Endothelial cell of umbilical vein (primary cell): ENCODE data around the gene LENG8. TPM values are rescaled to one million over a fixed set of nuclear protein-coding genes. Genes with fewer than 3 reads are reported as not detected.

Experiments used
- BruUV-seq: library from RNA; stranded (reverse); fragments of 400-500 nt; replicated peaks from 2 replicates; lab custom pipeline; 2021; lab: Mats Ljungman, UMichigan
- CTCF ChIA-PET: fragments of 300-600, 350-600 bp; sonication (Branson Sonifier 250); formaldehyde crosslinking; loops from one replicate; lab custom pipeline; 2021; ENCODE audit warnings: antibody characterized with exemption, inconsistent platforms; lab: Charles Lee
- POLR2A ChIA-PET: fragments of 300-600, 350-600 bp; sonication (Branson Sonifier 250); formaldehyde crosslinking; loops from one replicate; lab custom pipeline; 2021; ENCODE audit warnings: antibody characterized with exemption, inconsistent platforms; lab: Charles Lee
- DNase-seq: peaks from one replicate; pipeline ENCODE4 v3.0.0-alpha.2; 2011; ENCODE audit warnings: low read depth, low spot score
- FAIRE-seq: peaks from 2 replicates; lab custom pipeline; 2011; peaks lifted over from hg19 to GRCh38; lab: Jason Lieb, UNC
- H2AFZ ChIP-seq: 2 replicates; pipeline ENCODE4 v1.6.0; 2012; ENCODE audit warnings: low read depth, low read length, control low read depth, inconsistent platforms
- H3K27ac ChIP-seq: 2 replicates; pipeline ENCODE4 v1.5.1; 2011; ENCODE audit warnings: low read depth, mild to moderate bottlenecking, control low read depth, low read length, moderate library complexity; ENCODE audit not compliant: insufficient read depth
- H3K27me3 ChIP-seq, 2 experiments: 2 replicates each; pipeline versions ENCODE4 v1.6.0 to v1.6.1; 2011; ENCODE audit warnings: low read length in 2 of 2, mixed read lengths in 1 of 2; ENCODE audit not compliant: control insufficient read depth in 2 of 2, insufficient read depth in 2 of 2
- H3K36me3 ChIP-seq, 2 experiments: 2 replicates in 1 of 2; 3 replicates in 1 of 2; pipeline ENCODE4 v1.5.1; 2011; ENCODE audit warnings: low read length in 2 of 2, mild to moderate bottlenecking in 1 of 2, moderate library complexity in 1 of 2; ENCODE audit not compliant: control insufficient read depth in 2 of 2, insufficient read depth in 2 of 2; ENCODE audit errors: extremely low read depth in 1 of 2
- H3K4me1 ChIP-seq: 3 replicates; pipeline ENCODE4 v1.5.1; 2011; ENCODE audit warnings: mild to moderate bottlenecking, low read length; ENCODE audit not compliant: control insufficient read depth, insufficient read depth; ENCODE audit errors: extremely low read depth
- H3K4me2 ChIP-seq: 2 replicates; pipeline ENCODE4 v1.6.1; 2011; ENCODE audit warnings: low read length, control low read depth, mixed read lengths; ENCODE audit not compliant: insufficient read depth
- H3K4me3 ChIP-seq, 3 experiments: fragments of 200-600 bp in 1 of 3; sonication (generic), shearing (Covaris generic) in 1 of 3; replicated peaks in 1 of 3; 2 replicates each; pipeline ENCODE4 v1.5.1; 2011 to 2016; ENCODE audit warnings: control low read depth in 3 of 3, low read length in 3 of 3, mild to moderate bottlenecking in 2 of 3, inconsistent platforms in 1 of 3, low read depth in 1 of 3, moderate library complexity in 1 of 3; ENCODE audit not compliant: insufficient read depth in 1 of 3
- H3K79me2 ChIP-seq: 2 replicates; pipeline ENCODE4 v1.6.0; 2012; ENCODE audit warnings: low read length, inconsistent platforms; ENCODE audit not compliant: control insufficient read depth, insufficient read depth
- H3K9ac ChIP-seq: replicated peaks from 2 replicates; pipeline ENCODE3; 2011; ENCODE audit warnings: low read length, control low read depth; ENCODE audit not compliant: insufficient read depth; ENCODE audit errors: extremely low read depth
- H3K9me1 ChIP-seq: replicated peaks from 3 replicates; pipeline ENCODE4 v1.6.0; 2011; ENCODE audit warnings: mild to moderate bottlenecking, low read length; ENCODE audit not compliant: control insufficient read depth, insufficient read depth; ENCODE audit errors: extremely low read depth
- H3K9me3 ChIP-seq: replicated peaks from 2 replicates; pipeline ENCODE4 v1.5.1; 2012; ENCODE audit warnings: low read length, inconsistent platforms; ENCODE audit not compliant: control insufficient read depth, insufficient read depth
- H4K20me1 ChIP-seq: replicated peaks from 2 replicates; pipeline ENCODE3; 2011; ENCODE audit warnings: mild to moderate bottlenecking, low read length; ENCODE audit not compliant: control insufficient read depth, insufficient read depth; ENCODE audit errors: extremely low read depth
- EZH2 ChIP-seq: IDR thresholded peaks from 2 replicates; pipeline ENCODE4 v1.6.1; 2012; ENCODE audit warnings: borderline replicate concordance, low read depth, mild to moderate bottlenecking, moderate library complexity, low read length, inconsistent platforms; ENCODE audit not compliant: severe bottlenecking
- FOS ChIP-seq: IDR thresholded peaks from 2 replicates; pipeline ENCODE4 v1.6.1; 2011; ENCODE audit warnings: mild to moderate bottlenecking, low read length, moderate library complexity, borderline replicate concordance; ENCODE audit not compliant: insufficient read depth
- GATA2 ChIP-seq: IDR thresholded peaks from 2 replicates; pipeline ENCODE4 v1.7.0; 2011; ENCODE audit warnings: low read depth, mild to moderate bottlenecking, moderate library complexity, mixed read lengths, low read length; ENCODE audit not compliant: insufficient read length, insufficient read depth
- JUN ChIP-seq: IDR thresholded peaks from 2 replicates; pipeline ENCODE4 v1.6.1; 2011; ENCODE audit warnings: borderline replicate concordance, low read depth; ENCODE audit not compliant: insufficient read length, insufficient read depth
- MYC ChIP-seq: IDR thresholded peaks from one replicate; pipeline ENCODE4 v1.6.1; 2011; ENCODE audit warnings: mild to moderate bottlenecking, low read depth, low read length
- POLR2A ChIP-seq: IDR thresholded peaks from 2 replicates; pipeline ENCODE4 v1.6.1; 2012; ENCODE audit warnings: low read depth, mild to moderate bottlenecking, control low read depth, low read length
- POLR2AphosphoS5 ChIP-seq: IDR thresholded peaks from 2 replicates; pipeline ENCODE4 v1.6.1; 2012; ENCODE audit warnings: low read depth, mild to moderate bottlenecking, control low read depth, low read length, moderate library complexity; ENCODE audit not compliant: insufficient read depth
- dilution Hi-C: fragments of 300-500 bp; cut with MboI; formaldehyde crosslinking; loops from one replicate; pipeline ENCODE4 v1.15.0; 2019; ENCODE audit warnings: low sequenced_read_pairs; ENCODE audit not compliant: extremely low pct_ligation_motif_present
- intact Hi-C: fragments of 100-400 bp; cut with micrococcal nuclease; formaldehyde crosslinking; loops from one replicate; pipeline ENCODE4 v1.10.0; 2022
- polyA plus RNA-seq, 4 experiments: library from polyadenylated mRNA; depleted of rRNA in 3 of 4; stranded (reverse) in 3 of 4; unstranded in 1 of 4; fragments of >200 nt; gene quantifications; 2 replicates each; pipeline versions ENCODE4 v1.2.1 to v1.2.3, GENCODE V29; 2011 to 2012; ENCODE audit warnings: missing spikeins in 1 of 4
- total RNA-seq: library from RNA; stranded (reverse); gene quantifications from 2 replicates; pipeline ENCODE4 v1.2.3, GENCODE V29; 2021
- TF ChIP-seq, protein P1 (sequence below), 2 donors: IDR thresholded peaks; 1 replicate in 1 of 2; 2 replicates in 1 of 2; pipeline ENCODE4 v1.5.1; 2011; ENCODE audit warnings: low read length in 2 of 2, mild to moderate bottlenecking in 2 of 2, moderate library complexity in 2 of 2, control low read depth in 1 of 2, inconsistent platforms in 1 of 2, low read depth in 1 of 2; ENCODE audit not compliant: insufficient read depth in 1 of 2; ENCODE audit errors: extremely low read depth in 1 of 2
- TF ChIP-seq, protein P2 (sequence below): IDR thresholded peaks from 2 replicates; pipeline ENCODE4 v1.6.1; 2011; ENCODE audit not compliant: insufficient read depth, insufficient read length

The LENG8 gene
- total and polyA plus RNA-seq, 2 donors (not counting 3 experiments of a cell fraction or from before 2014, with no cell fraction given): 130 to 218 TPM

DNA sequence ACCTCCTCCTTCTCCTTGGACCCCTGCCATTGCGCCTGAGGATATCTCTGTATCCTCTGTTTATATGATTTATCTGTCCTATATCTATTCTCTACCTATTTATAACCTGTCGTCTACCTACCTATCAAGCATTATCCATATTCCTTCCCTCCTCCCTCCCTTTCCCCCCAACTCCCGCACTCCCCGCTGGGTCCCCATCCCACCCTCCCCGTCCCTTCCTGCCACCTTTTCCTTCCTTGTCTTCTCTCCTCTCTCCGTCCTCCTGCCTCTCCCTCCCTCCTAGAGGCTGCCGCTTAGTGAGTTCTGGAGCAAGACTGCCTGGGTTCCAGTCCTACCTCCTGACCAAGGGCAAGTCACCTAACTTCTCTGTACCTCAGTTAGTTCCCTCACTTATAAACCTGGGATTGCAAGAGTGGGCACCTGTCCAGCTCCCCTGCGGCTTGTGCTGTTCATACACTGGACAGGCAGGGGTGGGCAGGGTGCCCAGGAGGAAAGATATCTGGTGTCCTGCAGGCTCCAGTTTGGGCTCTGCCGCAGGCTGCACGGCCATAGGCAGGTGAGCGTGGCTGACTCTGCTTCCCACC, 17.7 kb upstream of the LENG8 start:
- dilution Hi-C loops: no loop called here
- TF ChIP-seq, protein P1, sequence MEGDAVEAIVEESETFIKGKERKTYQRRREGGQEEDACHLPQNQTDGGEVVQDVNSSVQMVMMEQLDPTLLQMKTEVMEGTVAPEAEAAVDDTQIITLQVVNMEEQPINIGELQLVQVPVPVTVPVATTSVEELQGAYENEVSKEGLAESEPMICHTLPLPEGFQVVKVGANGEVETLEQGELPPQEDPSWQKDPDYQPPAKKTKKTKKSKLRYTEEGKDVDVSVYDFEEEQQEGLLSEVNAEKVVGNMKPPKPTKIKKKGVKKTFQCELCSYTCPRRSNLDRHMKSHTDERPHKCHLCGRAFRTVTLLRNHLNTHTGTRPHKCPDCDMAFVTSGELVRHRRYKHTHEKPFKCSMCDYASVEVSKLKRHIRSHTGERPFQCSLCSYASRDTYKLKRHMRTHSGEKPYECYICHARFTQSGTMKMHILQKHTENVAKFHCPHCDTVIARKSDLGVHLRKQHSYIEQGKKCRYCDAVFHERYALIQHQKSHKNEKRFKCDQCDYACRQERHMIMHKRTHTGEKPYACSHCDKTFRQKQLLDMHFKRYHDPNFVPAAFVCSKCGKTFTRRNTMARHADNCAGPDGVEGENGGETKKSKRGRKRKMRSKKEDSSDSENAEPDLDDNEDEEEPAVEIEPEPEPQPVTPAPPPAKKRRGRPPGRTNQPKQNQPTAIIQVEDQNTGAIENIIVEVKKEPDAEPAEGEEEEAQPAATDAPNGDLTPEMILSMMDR (IDR thresholded peaks at IDR 0.05; ENCODE audit: extremely low read depth in 1 of 2, insufficient read depth in 1 of 2, low read depth in 1 of 2, low read length in 2 of 2): no peak
- TF ChIP-seq FOS (no peak), GATA2 (no peak), POLR2AphosphoS5 (no peak), JUN (no peak), POLR2A (no peak), MYC (no peak), EZH2 (no peak)
- TF ChIP-seq, protein P2, sequence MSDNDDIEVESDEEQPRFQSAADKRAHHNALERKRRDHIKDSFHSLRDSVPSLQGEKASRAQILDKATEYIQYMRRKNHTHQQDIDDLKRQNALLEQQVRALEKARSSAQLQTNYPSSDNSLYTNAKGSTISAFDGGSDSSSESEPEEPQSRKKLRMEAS: no peak
- ChIA-PET CTCF (interaction anchor here (1.0 to 4.1 kb wide), 2 partner anchors 8 to 9 kb away, joined by 3 to 21 read pairs; no protein-coding TSS in a partner anchor), POLR2A (no interaction called here)
- no peak for FAIRE-seq
- no peak overlapping the region for H2AFZ ChIP-seq
- H3K9me3 ChIP-seq: no peaks in the 10 kb centered on the region
- H3K4me1 ChIP-seq: no peaks in the 10 kb centered on the region
- no peak for DNase-seq
- no peaks in the 10 kb centered on the region for H3K9me1 ChIP-seq
- intact Hi-C loops: no loop called here
- H3K27me3 ChIP-seq: peaks cover 0 to 2% of the 10 kb centered on the region in 2 experiments
- BruUV-seq: no TSS peak
- no peak overlapping the region for H3K4me2 ChIP-seq
- H4K20me1 ChIP-seq: no peaks in the 10 kb centered on the region
- H3K27ac ChIP-seq: no peak overlapping the region
- no peaks in the 10 kb centered on the region for H3K36me3 ChIP-seq
- H3K9ac ChIP-seq: no peak overlapping the region
- H3K79me2 ChIP-seq: no peaks in the 10 kb centered on the region
- no peak overlapping the region for H3K4me3 ChIP-seq
